Left ventricle myocardium inferior (tissue), 1 donor: Measurements from ENCODE around the gene ZNF423. TPM values are rescaled to one million over a fixed set of nuclear protein-coding genes. Genes with fewer than 3 reads are reported as not detected.

Experiments used
- DNase-seq: peaks from one replicate; pipeline ENCODE4 v3.0.0-alpha.2; 2020
- H3K27ac ChIP-seq: fragments of 200-600 bp; replicated peaks from 2 replicates; pipeline ENCODE4 v1.8.0; 2021
- H3K27me3 ChIP-seq: fragments of 200-600 bp; 2 replicates; pipeline ENCODE4 v1.8.0; 2021; ENCODE audit warnings: low read depth
- H3K36me3 ChIP-seq: fragments of 200-600 bp; 2 replicates; pipeline ENCODE4 v1.8.0; 2021
- H3K4me1 ChIP-seq: fragments of 200-600 bp; 2 replicates; pipeline ENCODE4 v1.8.0; 2021
- H3K4me3 ChIP-seq: fragments of 200-600 bp; 2 replicates; pipeline ENCODE4 v1.8.0; 2021; ENCODE audit warnings: mild to moderate bottlenecking, moderate library complexity
- H3K9me3 ChIP-seq: fragments of 200-600 bp; replicated peaks from 2 replicates; pipeline ENCODE4 v1.8.0; 2021
- intact Hi-C: fragments of 100-400 bp; cut with micrococcal nuclease; formaldehyde crosslinking; loops from one replicate; pipeline ENCODE4 v1.11.0; 2022
- total RNA-seq: library from RNA; stranded (reverse); fragmentation: NEBNext Ultra II Directional; extraction: Animal tissue kit (Norgen Biotek cat#: 25700); gene quantifications from one replicate; pipeline ENCODE4 v1.2.1, GENCODE V29; 2021
- TF ChIP-seq, protein P1 (sequence below): fragments of 200-600 bp; IDR thresholded peaks from 2 replicates; pipeline ENCODE4 v1.8.0; 2021; ENCODE audit warnings: antibody characterized with exemption, mild to moderate bottlenecking, borderline replicate concordance
- donor health status: DM: no; HTN: yes; CAD: no; lungs with severe emphysema.

Gene ZNF423
- total RNA-seq, 1 donor from 2014 or later = 8.6 TPM

DNA sequence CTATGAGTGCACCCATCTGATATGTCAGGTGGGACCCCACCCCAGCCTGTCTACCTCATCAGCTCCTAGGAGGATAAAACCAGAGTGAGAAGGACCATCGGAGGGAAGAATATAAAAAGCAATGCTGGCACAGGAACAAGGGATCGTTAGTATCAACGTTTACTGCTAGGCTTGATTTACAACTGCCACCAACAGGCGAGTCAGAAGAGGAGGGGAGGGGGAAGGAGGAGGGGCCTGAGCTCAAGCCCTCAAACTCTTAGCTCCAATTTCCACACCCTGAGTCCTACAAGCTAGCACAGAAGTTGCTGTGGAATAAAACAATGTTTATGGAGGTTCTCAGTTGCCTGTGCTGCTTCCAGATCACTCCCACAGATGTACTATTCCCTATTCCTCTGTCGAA, 247.8 kb downstream of the ZNF423 start:
- Histone ChIP-seq H3K4me1 (no peaks in the 10 kb centered on the region), H3K27me3 (peaks cover 8% of the 10 kb centered on the region), H3K4me3 (no peak overlapping the region), H3K9me3 (no peaks in the 10 kb centered on the region), H3K27ac (no peak overlapping the region), H3K36me3 (no peaks in the 10 kb centered on the region)
- intact Hi-C loops = no loop called here
- no peak for DNase-seq
- TF ChIP-seq, protein P1, sequence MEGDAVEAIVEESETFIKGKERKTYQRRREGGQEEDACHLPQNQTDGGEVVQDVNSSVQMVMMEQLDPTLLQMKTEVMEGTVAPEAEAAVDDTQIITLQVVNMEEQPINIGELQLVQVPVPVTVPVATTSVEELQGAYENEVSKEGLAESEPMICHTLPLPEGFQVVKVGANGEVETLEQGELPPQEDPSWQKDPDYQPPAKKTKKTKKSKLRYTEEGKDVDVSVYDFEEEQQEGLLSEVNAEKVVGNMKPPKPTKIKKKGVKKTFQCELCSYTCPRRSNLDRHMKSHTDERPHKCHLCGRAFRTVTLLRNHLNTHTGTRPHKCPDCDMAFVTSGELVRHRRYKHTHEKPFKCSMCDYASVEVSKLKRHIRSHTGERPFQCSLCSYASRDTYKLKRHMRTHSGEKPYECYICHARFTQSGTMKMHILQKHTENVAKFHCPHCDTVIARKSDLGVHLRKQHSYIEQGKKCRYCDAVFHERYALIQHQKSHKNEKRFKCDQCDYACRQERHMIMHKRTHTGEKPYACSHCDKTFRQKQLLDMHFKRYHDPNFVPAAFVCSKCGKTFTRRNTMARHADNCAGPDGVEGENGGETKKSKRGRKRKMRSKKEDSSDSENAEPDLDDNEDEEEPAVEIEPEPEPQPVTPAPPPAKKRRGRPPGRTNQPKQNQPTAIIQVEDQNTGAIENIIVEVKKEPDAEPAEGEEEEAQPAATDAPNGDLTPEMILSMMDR = no peak

DNA sequence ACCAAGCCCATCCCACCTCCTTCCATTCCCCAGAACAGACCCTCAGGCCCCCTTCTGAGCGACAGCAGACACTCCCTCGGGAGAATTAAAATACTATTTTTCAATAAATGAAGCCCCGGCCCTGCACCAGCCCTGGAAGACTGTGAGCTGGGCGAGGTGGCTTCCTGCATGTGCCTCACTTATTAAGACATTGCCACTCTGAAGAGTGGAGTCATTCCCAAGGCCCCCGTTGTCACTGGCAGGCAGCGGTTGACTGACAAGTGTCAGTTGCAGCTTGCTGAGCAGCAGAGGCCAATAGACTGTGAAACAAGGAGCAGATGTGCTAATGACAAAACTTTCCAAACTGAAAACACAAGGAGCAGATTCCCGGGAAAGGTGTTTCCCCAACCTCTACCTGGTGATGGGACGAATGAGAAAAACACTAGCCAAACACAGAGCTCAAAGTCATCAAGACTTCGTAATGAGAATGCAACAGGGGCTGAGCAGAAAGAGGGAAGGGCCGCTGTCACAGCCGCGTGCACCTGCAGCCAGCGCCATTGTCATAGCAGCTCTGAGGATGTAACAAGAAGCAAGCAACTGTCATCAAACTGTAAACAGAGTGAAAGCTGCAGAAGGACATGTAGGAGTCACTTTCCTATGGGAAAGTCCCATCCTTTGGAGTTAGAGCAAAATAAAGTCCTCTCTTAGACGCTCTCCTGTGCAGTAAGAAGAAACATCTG, 250.2 kb downstream of the ZNF423 start:
- intact Hi-C loops = no loop called here
- Histone ChIP-seq H3K9me3 (no peaks in the 10 kb centered on the region), H3K4me1 (no peaks in the 10 kb centered on the region), H3K4me3 (no peak overlapping the region), H3K27me3 (peaks cover 8% of the 10 kb centered on the region), H3K36me3 (no peaks in the 10 kb centered on the region), H3K27ac (no peak overlapping the region)
- TF ChIP-seq, protein P1 = no peak
- DNase-seq = no peak

DNA sequence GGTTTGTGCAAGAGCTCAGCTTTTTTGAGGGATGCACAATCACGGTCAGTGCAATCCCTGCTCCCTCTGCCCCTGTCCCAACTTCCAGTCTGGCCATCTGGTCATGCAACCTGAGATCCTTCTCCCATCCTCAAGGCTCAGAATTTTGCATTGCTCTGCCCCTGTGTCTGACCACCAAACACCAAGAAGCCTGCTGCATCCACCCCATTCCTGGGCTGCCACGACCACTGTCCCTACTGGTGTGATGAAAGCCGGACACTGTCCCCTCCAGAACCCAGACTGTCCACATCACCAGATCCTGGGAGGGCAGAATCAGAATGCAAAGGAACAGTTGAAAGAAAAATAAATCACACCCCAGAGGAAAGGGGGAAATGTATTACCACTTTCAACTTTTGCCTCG, 251.3 kb downstream of the ZNF423 start:
- Histone ChIP-seq H3K27ac (no peak overlapping the region), H3K4me1 (no peaks in the 10 kb centered on the region), H3K4me3 (no peak overlapping the region), H3K27me3 (peaks cover 15% of the 10 kb centered on the region), H3K36me3 (no peaks in the 10 kb centered on the region), H3K9me3 (no peaks in the 10 kb centered on the region)
- TF ChIP-seq, protein P1 = no peak
- intact Hi-C loops = no loop called here
- no peak for DNase-seq

DNA sequence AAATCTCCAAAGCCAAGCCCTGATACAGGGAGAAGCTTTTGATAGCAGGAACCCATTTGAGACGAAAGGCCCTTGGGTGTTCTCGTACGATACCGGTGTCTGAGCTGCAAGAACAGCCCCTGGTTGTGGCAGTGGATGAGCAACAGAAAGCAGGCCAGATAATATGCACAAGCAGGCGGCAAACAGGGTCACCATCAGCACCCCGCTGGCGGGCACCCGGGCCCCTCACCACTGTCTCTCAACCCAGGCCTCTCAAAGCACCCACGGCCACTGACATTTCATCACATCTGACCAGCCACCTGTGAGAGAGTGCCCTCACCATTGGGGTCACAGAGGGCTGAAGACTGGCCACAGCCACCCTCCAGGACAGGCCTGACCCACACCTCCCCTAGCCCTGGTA, 252.0 kb downstream of the ZNF423 start:
- Histone ChIP-seq H3K4me3 (no peak overlapping the region), H3K27ac (no peak overlapping the region), H3K9me3 (no peaks in the 10 kb centered on the region), H3K36me3 (no peaks in the 10 kb centered on the region), H3K27me3 (peaks cover 15% of the 10 kb centered on the region), H3K4me1 (no peaks in the 10 kb centered on the region)
- intact Hi-C loops = no loop called here
- TF ChIP-seq, protein P1 = no peak
- DNase-seq = no peak

DNA sequence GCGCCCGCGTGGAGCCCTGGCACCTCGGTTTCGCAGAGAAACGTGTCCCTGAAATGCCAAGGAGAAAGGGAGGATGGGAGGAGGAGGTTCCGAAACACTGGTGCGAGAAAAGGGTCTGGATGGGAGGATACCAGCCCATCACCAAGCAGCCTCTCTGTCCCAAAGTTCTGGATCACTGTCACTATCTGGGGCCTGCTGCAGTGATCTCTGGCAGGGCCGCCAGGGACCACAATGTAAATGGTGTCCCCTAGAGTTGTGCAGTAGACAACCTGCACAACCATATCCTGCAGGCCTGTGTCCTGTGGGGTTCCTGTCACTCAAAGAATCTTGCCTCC, 253.0 kb downstream of the ZNF423 start:
- no peaks in the 10 kb centered on the region for H3K4me1 ChIP-seq
- H3K27me3 ChIP-seq = peaks cover 12% of the 10 kb centered on the region
- no peak overlapping the region for H3K4me3 ChIP-seq
- no peaks in the 10 kb centered on the region for H3K36me3 ChIP-seq
- intact Hi-C loops = no loop called here
- no peaks in the 10 kb centered on the region for H3K9me3 ChIP-seq
- H3K27ac ChIP-seq = no peak overlapping the region
- TF ChIP-seq, protein P1 = no peak
- no peak for DNase-seq
